Activated naive CD4-positive, alpha-beta T cell treated with anti-CD3 and anti-CD28 coated beads, Interleukin-2, amount 50 U/mL, for 24 hours (primary cell): Measurements from ENCODE around the gene CBR3.
A peak's percentile ranks its signal among the peaks of the same experiment; 100 is the strongest.

Experiments used
- H3K27ac Mint-ChIP-seq: one replicate; pipeline ENCODE4 v1.8.0; 2021; ENCODE audit warnings: mild to moderate bottlenecking, mixed read lengths
- H3K27me3 Mint-ChIP-seq: one replicate; pipeline ENCODE4 v1.8.0; 2021; ENCODE audit warnings: mixed read lengths
- H3K36me3 Mint-ChIP-seq: one replicate; pipeline ENCODE4 v1.8.0; 2021; ENCODE audit warnings: mixed read lengths
- H3K4me1 Mint-ChIP-seq: one replicate; pipeline ENCODE4 v1.8.0; 2021; ENCODE audit warnings: mixed read lengths
- H3K4me3 Mint-ChIP-seq: one replicate; pipeline ENCODE4 v1.8.0; 2021; ENCODE audit warnings: mild to moderate bottlenecking, mixed read lengths
- H3K9me3 Mint-ChIP-seq: one replicate; pipeline ENCODE4 v1.8.0; 2021; ENCODE audit warnings: mixed read lengths

Gene CBR3

GRCh38 chr21:36105327-36105842 is 29.5 kb upstream of the CBR3 start:
- no peaks in the 10 kb centered on the region for H3K9me3 Mint-ChIP-seq
- no peak overlapping the region for H3K4me3 Mint-ChIP-seq
- peaks cover 9% of the 10 kb centered on the region for H3K4me1 Mint-ChIP-seq
- peaks cover 15% of the 10 kb centered on the region for H3K27me3 Mint-ChIP-seq
- no peak overlapping the region for H3K27ac Mint-ChIP-seq
- H3K36me3 Mint-ChIP-seq, result no peaks in the 10 kb centered on the region

- H3K27me3 Mint-ChIP-seq, result peaks cover 7% of the 10 kb centered on the region
- peaks cover 25% of the 10 kb centered on the region for H3K4me1 Mint-ChIP-seq
- H3K36me3 Mint-ChIP-seq, result no peaks in the 10 kb centered on the region
- no peak overlapping the region for H3K27ac Mint-ChIP-seq
- H3K9me3 Mint-ChIP-seq, result no peaks in the 10 kb centered on the region
- no peak overlapping the region for H3K4me3 Mint-ChIP-seq
Observed at GRCh38 chr21:36109868-36110267, 25.0 kb upstream of the CBR3 start.

- Mint-ChIP-seq H3K36me3 (no peaks in the 10 kb centered on the region), H3K4me3 (no peak overlapping the region), H3K9me3 (no peaks in the 10 kb centered on the region), H3K27me3 (no peaks in the 10 kb centered on the region), H3K27ac (no peak overlapping the region), H3K4me1 (peaks cover 35% of the 10 kb centered on the region)
Observed at GRCh38 chr21:36111238-36111637, 23.6 kb upstream of the CBR3 start.

- peak overlapping the region; percentile 89 for H3K4me3 Mint-ChIP-seq
- H3K27me3 Mint-ChIP-seq, result no peaks in the 10 kb centered on the region
- no peaks in the 10 kb centered on the region for H3K36me3 Mint-ChIP-seq
- H3K4me1 Mint-ChIP-seq, result peaks cover 35% of the 10 kb centered on the region
- H3K27ac Mint-ChIP-seq, result peak overlapping the region; percentile 98
- H3K9me3 Mint-ChIP-seq, result no peaks in the 10 kb centered on the region
Observed at GRCh38 chr21:36113647-36114428, 21.0 kb upstream of the CBR3 start.

GRCh38 chr21:36115138-36115730 is 19.6 kb upstream of the CBR3 start:
- peaks cover 35% of the 10 kb centered on the region for H3K4me1 Mint-ChIP-seq
- H3K27me3 Mint-ChIP-seq, result no peaks in the 10 kb centered on the region
- H3K9me3 Mint-ChIP-seq, result no peaks in the 10 kb centered on the region
- no peak overlapping the region for H3K4me3 Mint-ChIP-seq
- H3K36me3 Mint-ChIP-seq, result no peaks in the 10 kb centered on the region
- no peak overlapping the region for H3K27ac Mint-ChIP-seq

- Mint-ChIP-seq H3K4me1 (peaks cover 33% of the 10 kb centered on the region), H3K9me3 (no peaks in the 10 kb centered on the region), H3K27me3 (no peaks in the 10 kb centered on the region), H3K4me3 (no peak overlapping the region), H3K27ac (no peak overlapping the region), H3K36me3 (no peaks in the 10 kb centered on the region)
Observed at GRCh38 chr21:36117286-36117741, 17.6 kb upstream of the CBR3 start.

- H3K27me3 Mint-ChIP-seq, result no peaks in the 10 kb centered on the region
Observed at GRCh38 chr21:36120304-36120888, 14.5 kb upstream of the CBR3 start.

GRCh38 chr21:36122977-36123376 is 11.9 kb upstream of the CBR3 start:
- Mint-ChIP-seq H3K9me3 (no peaks in the 10 kb centered on the region), H3K4me1 (peaks cover 8% of the 10 kb centered on the region), H3K27me3 (no peaks in the 10 kb centered on the region), H3K27ac (no peak overlapping the region), H3K36me3 (no peaks in the 10 kb centered on the region), H3K4me3 (no peak overlapping the region)

More at GRCh38 chr21:36120304-36120888, 14.5 kb upstream of the CBR3 start:
- Mint-ChIP-seq H3K4me3 (no peak overlapping the region), H3K27ac (no peak overlapping the region), H3K9me3 (no peaks in the 10 kb centered on the region), H3K36me3 (no peaks in the 10 kb centered on the region), H3K4me1 (peaks cover 7% of the 10 kb centered on the region)

- no peaks in the 10 kb centered on the region for H3K36me3 Mint-ChIP-seq
- H3K4me1 Mint-ChIP-seq, result peaks cover 17% of the 10 kb centered on the region
- H3K4me3 Mint-ChIP-seq, result no peak overlapping the region
Observed at GRCh38 chr21:36124395-36124794, 10.5 kb upstream of the CBR3 start.

DNA sequence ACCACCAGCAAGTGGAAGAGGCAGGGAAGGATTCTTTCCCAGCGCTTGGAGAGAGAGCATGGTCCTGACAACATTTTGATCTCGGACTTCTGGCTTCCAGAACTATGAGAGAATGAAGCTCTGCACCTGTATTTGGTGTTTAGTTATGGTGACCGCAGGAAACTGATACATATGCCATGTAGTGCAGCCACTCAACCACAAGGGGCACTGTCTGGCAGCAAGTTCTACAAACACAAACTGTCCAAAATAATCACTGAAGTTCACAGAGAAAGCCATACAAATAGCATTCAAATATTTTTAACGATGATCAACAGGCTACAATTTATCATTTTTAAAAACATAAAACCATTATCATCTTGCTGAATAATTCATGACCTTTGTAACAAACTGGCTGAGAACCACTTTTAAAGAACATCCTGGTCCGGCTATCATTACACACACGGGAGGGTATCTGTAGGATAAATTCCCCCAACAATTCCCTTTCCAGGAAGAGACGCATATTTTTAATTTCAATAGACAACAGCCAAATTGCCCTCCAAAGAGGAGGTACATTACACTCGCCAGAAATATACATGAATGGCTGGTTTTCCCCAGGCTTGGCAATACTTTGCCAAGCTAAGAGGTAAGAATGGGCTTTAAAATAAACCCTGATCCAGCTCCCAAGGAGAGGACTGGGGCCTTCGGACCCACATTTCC is 9.2 kb upstream of the CBR3 start:
- Mint-ChIP-seq H3K36me3 (no peaks in the 10 kb centered on the region), H3K27me3 (no peaks in the 10 kb centered on the region)

More at GRCh38 chr21:36124395-36124794, 10.5 kb upstream of the CBR3 start:
- no peak overlapping the region for H3K27ac Mint-ChIP-seq
- no peaks in the 10 kb centered on the region for H3K27me3 Mint-ChIP-seq
- no peaks in the 10 kb centered on the region for H3K9me3 Mint-ChIP-seq

DNA sequence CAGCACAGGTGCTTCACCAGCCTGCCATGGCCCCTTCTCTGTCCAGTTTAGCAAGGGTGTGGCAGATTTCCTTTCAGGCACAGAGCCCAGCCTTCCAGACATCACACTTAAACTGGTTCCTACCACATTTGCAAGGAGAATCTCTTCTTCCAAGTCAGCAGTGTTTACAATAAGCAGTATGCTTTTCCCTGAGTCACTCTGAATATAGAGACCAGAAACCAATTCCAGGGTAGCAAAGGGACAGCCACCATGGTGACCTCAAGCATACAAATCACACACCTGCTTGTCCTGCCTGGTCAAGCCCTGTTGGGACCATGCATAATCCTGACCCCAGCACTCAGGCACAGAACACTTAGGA is 8.7 kb upstream of the CBR3 start:
- Mint-ChIP-seq H3K4me1 (peaks cover 26% of the 10 kb centered on the region), H3K27ac (peak overlapping the region; percentile 12), H3K4me3 (no peak overlapping the region), H3K9me3 (no peaks in the 10 kb centered on the region), H3K27me3 (no peaks in the 10 kb centered on the region), H3K36me3 (no peaks in the 10 kb centered on the region)

More for the DNA sequence above, 9.2 kb upstream of the CBR3 start:
- Mint-ChIP-seq H3K4me1 (peaks cover 23% of the 10 kb centered on the region), H3K4me3 (peak overlapping the region; percentile 11), H3K9me3 (no peaks in the 10 kb centered on the region), H3K27ac (peak overlapping the region; percentile 23)

GRCh38 chr21:36126621-36127110 is 8.2 kb upstream of the CBR3 start:
- H3K36me3 Mint-ChIP-seq, result no peaks in the 10 kb centered on the region
- no peak overlapping the region for H3K4me3 Mint-ChIP-seq
- H3K4me1 Mint-ChIP-seq, result peaks cover 26% of the 10 kb centered on the region
- no peak overlapping the region for H3K27ac Mint-ChIP-seq
- H3K27me3 Mint-ChIP-seq, result no peaks in the 10 kb centered on the region
- H3K9me3 Mint-ChIP-seq, result no peaks in the 10 kb centered on the region

GRCh38 chr21:36127250-36127904 is 7.5 kb upstream of the CBR3 start:
- H3K27ac Mint-ChIP-seq, result peak overlapping the region; percentile 41
- no peaks in the 10 kb centered on the region for H3K36me3 Mint-ChIP-seq
- H3K4me3 Mint-ChIP-seq, result no peak overlapping the region
- H3K9me3 Mint-ChIP-seq, result no peaks in the 10 kb centered on the region
- H3K4me1 Mint-ChIP-seq, result peaks cover 26% of the 10 kb centered on the region
- no peaks in the 10 kb centered on the region for H3K27me3 Mint-ChIP-seq

GRCh38 chr21:36127977-36128376 is 6.9 kb upstream of the CBR3 start:
- no peaks in the 10 kb centered on the region for H3K36me3 Mint-ChIP-seq
- no peaks in the 10 kb centered on the region for H3K27me3 Mint-ChIP-seq
- peaks cover 26% of the 10 kb centered on the region for H3K4me1 Mint-ChIP-seq
- H3K4me3 Mint-ChIP-seq, result no peak overlapping the region
- no peak overlapping the region for H3K27ac Mint-ChIP-seq
- H3K9me3 Mint-ChIP-seq, result no peaks in the 10 kb centered on the region

DNA sequence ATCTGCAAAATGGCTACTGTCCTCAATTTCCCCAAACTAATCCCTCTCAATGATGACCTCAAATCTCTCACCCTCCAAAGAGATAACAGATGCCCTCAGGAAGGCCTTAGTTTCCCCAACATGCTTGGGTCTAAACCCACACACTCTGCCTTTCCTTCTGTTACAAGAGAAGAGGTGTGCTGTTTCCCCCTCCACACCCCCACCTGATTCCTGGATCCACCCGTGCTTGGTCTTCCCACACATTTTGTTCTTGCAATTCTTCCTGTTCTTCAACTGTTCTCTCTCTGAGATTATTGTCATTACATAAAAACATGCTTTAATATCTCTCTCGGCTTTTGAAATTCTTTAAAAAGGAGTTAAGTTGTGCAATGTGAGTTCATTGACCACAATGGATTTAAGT is 5.7 kb upstream of the CBR3 start:
- Mint-ChIP-seq H3K27me3 (no peaks in the 10 kb centered on the region), H3K36me3 (no peaks in the 10 kb centered on the region), H3K4me3 (peak overlapping the region; percentile 62), H3K4me1 (peaks cover 31% of the 10 kb centered on the region), H3K27ac (no peak overlapping the region), H3K9me3 (no peaks in the 10 kb centered on the region)
